ENCODE results near the gene IGF2R. TPM values are rescaled to one million over a fixed set of nuclear protein-coding genes. Genes with fewer than 3 reads are reported as not detected.
"Not testable (repeated sequence)": the region's sequence is repeated elsewhere in the genome, so short reads cannot be mapped to it uniquely, and the experiment has no call there.

The IGF2R gene
- polyA plus RNA-seq, 1 donor: 146 TPM

- no peak for DNase-seq
Observed at GRCh38 chr6:160104821-160105517, 136.1 kb downstream of the IGF2R start.

DNA sequence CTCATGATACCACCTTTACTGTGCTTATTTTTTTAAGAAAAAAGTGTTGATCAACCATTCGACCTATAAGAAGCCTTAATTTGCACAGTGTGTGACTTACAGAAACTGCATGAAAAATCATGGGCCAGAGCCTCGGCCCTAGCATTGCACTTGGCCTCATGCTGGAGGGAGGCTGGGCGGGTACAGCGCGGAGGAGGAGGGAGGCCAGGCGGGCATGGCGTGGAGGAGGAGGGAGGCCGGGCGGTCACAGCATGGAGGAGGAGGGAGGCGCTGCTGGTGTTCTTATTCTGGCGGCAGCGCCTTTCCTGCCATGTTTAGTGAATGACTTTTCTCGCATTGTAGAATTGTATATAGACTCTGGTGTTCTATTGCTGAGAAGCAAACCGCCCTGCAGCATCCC lies 137.1 kb downstream of the IGF2R start:
- DNase-seq: no peak

GRCh38 chr6:160106701-160107100 lies 137.8 kb downstream of the IGF2R start:
- no peak for DNase-seq

DNA sequence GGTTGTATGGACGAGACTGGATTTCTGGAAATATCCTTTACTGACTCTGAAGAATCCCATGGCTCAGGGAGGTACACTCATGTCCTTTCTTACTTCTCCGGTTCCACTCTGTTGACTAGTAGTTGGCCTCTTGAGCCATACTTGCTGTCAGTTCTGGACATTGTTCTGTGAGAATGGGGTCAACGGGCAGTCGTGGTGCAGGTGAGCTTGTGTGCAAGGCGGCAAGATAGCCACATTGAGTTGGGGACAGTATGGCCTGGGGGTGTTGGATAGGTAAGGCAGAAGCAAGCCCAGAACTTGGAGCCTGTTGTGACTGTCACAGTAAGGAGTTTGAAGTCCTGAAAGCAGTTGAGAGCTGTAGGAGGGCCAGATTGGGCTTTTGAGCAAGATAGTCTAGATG lies 139.2 kb downstream of the IGF2R start:
- DNase-seq: no peak

GRCh38 chr6:160110586-160111123 lies 141.8 kb downstream of the IGF2R start:
- DNase-seq: no peak

GRCh38 chr6:160111806-160112205 lies 142.9 kb downstream of the IGF2R start:
- DNase-seq: no peak

- no peak for DNase-seq
Observed at GRCh38 chr6:160112628-160113299, 143.9 kb downstream of the IGF2R start.

DNA sequence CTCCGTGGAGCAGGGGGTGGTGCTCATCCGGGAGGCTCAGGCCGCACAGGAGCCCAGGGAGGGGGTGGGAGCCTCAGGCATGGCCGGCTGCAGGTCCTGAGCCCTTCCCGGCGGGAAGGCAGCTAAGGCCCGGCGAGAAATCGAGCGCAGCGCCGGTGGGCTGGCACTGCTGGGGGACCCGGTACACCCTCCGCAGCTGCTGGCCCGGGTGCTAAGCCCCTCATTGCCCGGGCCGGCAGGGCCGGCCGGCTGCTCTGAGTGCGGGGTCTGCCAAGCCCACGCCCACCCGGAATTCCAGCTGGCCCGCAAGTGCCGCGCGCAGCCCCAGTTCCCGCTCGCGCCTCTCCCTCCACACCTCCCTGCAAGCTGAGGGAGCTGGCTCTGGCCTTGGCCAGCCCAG lies 145.7 kb downstream of the IGF2R start:
- not testable (repeated sequence) for DNase-seq

DNA sequence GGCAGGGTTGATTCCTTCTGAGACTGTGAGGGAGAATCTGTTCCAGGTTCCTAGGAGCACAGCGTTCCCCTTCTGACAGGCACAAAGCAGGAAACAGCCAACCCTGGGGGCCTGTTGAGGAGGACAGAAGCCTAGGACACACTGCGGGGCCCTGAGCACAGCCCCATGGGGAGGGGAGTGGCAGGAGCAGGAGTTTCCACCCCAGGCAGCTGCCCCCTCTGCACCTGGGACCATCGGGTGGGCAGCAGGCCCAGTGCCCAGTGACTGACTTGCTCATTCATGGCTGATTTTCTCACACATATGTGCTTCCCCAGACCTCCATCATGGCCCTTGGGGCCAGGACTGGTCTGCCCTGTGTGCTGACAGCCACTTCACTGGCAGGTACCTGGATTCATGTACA lies 146.5 kb downstream of the IGF2R start:
- no peak for DNase-seq

- DNase-seq: no peak
Observed at GRCh38 chr6:160116411-160116810, 147.5 kb downstream of the IGF2R start.

DNA sequence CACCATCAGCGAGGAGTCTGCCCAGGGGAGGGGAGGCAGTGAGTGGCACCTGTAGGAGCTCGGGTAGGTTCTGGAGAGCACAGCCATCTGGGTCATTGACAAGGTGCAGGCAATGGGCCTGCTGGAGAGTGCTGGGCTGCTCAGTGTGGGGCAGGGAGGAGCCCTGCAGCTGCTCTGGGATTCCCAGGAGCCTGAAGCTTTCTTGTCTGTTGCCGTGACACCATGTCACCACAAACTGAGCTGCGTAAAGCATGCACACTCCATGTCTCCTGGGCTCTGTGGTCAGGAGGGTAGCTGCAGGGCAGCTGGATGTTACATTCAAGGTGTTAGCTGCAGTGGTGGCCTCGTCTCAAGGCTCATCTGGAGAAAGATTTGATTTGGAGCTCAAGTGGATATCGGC lies 148.3 kb downstream of the IGF2R start:
- DNase-seq: no peak

DNA sequence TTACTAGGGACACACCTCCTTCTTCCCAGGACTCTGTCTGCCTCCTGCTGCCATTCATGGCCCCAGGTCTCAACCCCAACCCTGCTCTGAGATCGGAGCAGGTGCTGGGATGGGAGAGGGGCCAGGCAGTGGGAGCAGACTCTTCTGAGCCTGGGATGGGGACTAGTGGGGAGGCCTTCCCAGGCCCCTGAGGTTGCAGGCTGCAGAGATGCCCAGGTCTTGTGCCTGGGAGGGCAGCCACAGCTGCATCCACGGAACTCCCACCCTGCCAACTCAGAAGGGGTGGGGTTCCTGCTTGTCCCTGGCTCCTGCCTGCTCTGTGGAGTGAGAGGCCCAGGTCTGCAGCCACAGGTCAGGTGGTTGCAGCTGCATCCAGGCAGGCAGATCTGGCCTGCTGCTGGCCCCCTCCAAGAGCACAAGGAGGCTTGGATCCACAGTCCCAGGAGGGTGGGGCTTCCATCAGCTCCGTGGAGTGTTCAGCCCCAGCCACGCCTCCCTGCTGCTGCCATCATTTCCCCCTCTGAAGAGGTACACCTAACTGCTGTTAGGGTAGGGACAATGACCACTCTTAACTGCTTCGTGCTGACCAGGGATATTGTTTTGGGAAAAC lies 149.8 kb downstream of the IGF2R start:
- no peak for DNase-seq

DNA sequence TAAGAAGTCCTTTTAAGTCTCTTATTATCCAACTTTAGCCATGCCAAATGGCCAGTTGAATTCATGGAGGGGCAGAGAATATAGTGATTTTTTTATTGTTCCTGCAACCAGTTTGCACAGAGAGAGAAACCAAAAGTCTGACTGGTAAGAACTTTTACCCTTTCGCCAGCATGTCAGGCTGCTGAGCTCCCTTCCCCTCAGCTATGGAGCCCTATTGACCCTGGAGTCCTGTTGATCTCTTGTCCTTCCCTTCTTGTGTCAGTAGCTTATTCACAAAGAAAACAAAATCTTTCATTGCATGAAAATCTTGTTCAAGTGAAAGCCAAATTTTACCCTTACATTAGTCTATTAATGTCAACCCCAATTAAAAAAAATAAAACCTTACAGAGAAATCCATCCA lies 151.2 kb downstream of the IGF2R start:
- DNase-seq: no peak

DNA sequence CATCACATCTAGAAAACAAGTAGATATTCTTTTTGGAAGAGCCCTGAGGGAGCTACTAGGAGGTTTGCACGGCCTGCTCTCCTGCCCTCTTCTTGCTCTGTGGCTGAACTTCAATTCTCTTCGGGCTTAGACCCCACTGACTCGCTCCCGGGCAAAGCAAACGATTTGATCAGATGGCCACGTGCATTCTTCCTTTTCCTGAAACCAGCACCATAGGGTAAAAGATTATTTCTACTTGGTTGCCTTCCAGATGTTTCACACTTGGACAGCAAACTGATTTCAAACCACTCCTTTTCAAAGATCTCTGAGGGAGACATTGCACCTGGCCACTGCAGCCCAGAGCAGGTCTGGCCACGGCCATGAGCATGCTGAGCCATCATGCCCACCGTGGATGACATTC lies 152.7 kb downstream of the IGF2R start, which contains the start of gene SLC22A1:
TSS of gene SLC22A1 (plus strand) at position 258 of the 400 bp plus-strand sequence. CDS start at position 379, 121 bp downstream.
- DNase-seq: no peak

GRCh38 chr6:160121981-160122380 lies 153.1 kb downstream of the IGF2R start:
- no peak for DNase-seq

DNA sequence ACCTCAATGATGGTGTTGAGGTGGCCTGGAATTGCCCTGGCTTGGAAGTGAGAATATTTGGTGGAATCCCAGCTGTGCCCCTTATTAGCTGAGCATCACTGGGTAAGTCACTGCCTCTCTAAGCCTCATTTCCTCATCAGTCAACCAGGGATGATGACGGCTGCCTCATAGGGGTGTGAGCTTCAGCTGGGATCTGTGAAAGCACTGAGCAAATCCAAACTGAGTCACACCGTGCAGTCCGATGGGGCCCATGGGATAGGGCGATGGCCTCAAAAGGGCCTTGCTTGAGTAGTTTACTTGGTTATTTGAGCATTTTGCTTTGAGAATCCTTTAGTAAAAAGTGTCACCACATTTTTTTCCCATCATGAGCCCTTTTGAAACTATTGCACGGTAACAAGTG lies 153.9 kb downstream of the IGF2R start:
- DNase-seq: no peak

DNA sequence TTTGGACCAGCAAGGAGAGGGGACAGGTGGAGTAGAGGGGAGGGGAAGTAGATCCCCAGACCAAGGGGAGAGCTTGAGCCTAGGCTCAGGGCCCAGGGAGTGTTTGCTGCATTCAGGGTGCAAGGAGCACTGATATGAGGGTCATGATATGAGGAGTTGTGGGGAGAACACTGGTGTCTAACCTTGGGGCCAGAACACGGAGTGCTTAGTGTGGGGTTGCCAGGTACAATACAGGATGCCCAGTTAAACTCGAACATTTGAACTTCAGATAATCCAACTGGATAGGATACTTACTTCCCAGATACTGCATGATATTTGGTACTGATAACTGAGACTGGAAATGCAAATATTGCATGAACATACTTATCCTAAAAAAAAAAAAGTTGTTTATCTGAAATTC lies 155.1 kb downstream of the IGF2R start:
- no peak for DNase-seq

GRCh38 chr6:160124605-160125004 lies 155.7 kb downstream of the IGF2R start:
- no peak for DNase-seq

GRCh38 chr6:160125105-160125504 lies 156.2 kb downstream of the IGF2R start:
- DNase-seq: not testable (repeated sequence)

- DNase-seq: no peak
Observed at GRCh38 chr6:160127270-160128124, 158.6 kb downstream of the IGF2R start.

- DNase-seq: no peak
Observed at GRCh38 chr6:160128125-160128683, 159.3 kb downstream of the IGF2R start.

DNA sequence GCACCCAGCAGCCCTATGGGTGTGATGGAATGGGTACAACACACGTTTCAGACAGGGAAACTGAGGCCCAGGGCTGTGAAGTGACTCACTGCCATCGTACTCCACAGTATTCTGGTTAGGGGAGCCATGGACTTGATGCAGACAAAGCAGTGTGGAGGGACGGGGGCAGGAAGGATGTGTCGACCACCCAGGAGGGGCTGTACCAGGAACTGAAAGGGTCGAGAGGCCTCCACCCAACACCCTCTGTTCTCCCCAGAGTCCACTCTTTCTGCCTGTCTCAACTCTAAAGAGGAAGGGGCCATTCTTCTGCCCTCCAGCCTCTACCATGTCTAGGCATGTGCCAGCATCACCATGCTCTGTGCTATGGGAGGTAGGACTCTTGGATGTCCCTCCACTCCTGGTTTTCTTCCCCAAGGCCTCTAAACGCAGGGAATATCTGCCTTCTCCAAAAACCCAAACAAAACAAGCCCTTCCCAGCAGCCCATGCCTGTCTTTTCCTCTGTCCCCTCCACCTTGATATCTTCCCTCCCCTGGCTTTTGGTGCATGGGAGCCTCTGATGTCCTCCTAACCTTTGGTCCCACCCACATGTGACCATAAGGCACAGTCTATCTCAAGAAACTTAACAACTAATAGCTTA lies 160.1 kb downstream of the IGF2R start:
- DNase-seq: no peak
